A549 (cell line): ENCODE measurements around the gene TRIM65. TPM values are rescaled to one million over a fixed set of nuclear protein-coding genes. Genes with fewer than 3 reads are reported as not detected.
A peak's percentile ranks its signal among the peaks of the same experiment; 100 is the strongest.

Experiments
- ATAC-seq, 2 experiments: fragments of 200-7000 bp in 1 of 2; fragments of >200 bp in 1 of 2; cut with Nextera tagmentation in 1 of 2; cut with Tn5 transposase in 1 of 2; 3 replicates each; pipeline versions ENCODE4 v1.8.0 to v1.9.1; 2018 to 2020; ENCODE audit warnings: mild to moderate bottlenecking in 1 of 2, moderate library complexity in 1 of 2
- CTCF ChIA-PET: fragments of 300-600 bp; sonication (Branson Sonifier 250); formaldehyde crosslinking; extraction: SDS; loops from one replicate; lab custom pipeline; 2021; ENCODE audit warnings: antibody characterized with exemption, inconsistent platforms; lab: Yijun Ruan, JAX
- POLR2A ChIA-PET: fragments of 350-600 bp; formaldehyde crosslinking; extraction: SDS; loops from one replicate; lab custom pipeline; 2021; ENCODE audit warnings: antibody characterized with exemption, inconsistent platforms; lab: Yijun Ruan, JAX
- DNase-seq, 2 experiments: peaks; one replicate each; pipeline versions ENCODE4 v3.0.0 to v3.0.0-alpha.2; 2011 to 2016; ENCODE audit warnings: low read depth in 1 of 2, low spot score in 1 of 2
- FAIRE-seq: peaks from 2 replicates; lab custom pipeline; 2011; peaks lifted over from hg19 to GRCh38; lab: Jason Lieb, UNC
- H3K27ac ChIP-seq, 2 experiments: fragments of >200 bp; sonication (Bioruptor Twin); formaldehyde crosslinking; 3 replicates each; pipeline ENCODE4 v1.5.1; 2016 to 2017
- H3K4me1 ChIP-seq: fragments of >200 bp; sonication (Bioruptor Twin); formaldehyde crosslinking; 3 replicates; pipeline ENCODE4 v1.6.1; 2016
- H3K4me2 ChIP-seq: fragments of >200 bp; sonication (Bioruptor Twin); formaldehyde crosslinking; 3 replicates; pipeline ENCODE4 v1.6.1; 2016
- H3K4me3 ChIP-seq: fragments of >200 bp; sonication (Bioruptor Twin); formaldehyde crosslinking; 3 replicates; pipeline ENCODE4 v1.5.1; 2016
- H3K9me3 ChIP-seq: fragments of >200 bp; sonication (Bioruptor Twin); formaldehyde crosslinking; 3 replicates; pipeline ENCODE4 v1.6.1; 2016
- BCL3 ChIP-seq: fragments of >200 bp; sonication (Bioruptor Twin); formaldehyde crosslinking; IDR thresholded peaks from 3 replicates; pipeline ENCODE4 v1.6.1; 2016
- CHD4 ChIP-seq: fragments of 200-600 bp; sonication (generic); IDR thresholded peaks from 2 replicates; pipeline ENCODE4 v1.6.1; 2016; ENCODE audit warnings: antibody characterized with exemption, mild to moderate bottlenecking, borderline replicate concordance
- E2F6 ChIP-seq: IDR thresholded peaks from 2 replicates; pipeline ENCODE4 v1.6.1; 2012; ENCODE audit warnings: low read depth, borderline replicate concordance
- EHF ChIP-seq: fragments of 250-450 bp; sonication (Bioruptor Pico); IDR thresholded peaks from 2 replicates; pipeline ENCODE4 v1.5.0; 2020; ENCODE audit warnings: mild to moderate bottlenecking
- FOXS1 ChIP-seq: fragments of 250-450 bp; sonication (Bioruptor Pico); IDR thresholded peaks from 2 replicates; pipeline ENCODE4 v1.5.0; 2020; ENCODE audit warnings: mild to moderate bottlenecking, moderate library complexity
- HES2 ChIP-seq: fragments of >200 bp; sonication (Bioruptor Twin); formaldehyde crosslinking; IDR thresholded peaks from 2 replicates; pipeline ENCODE4 v1.6.1; 2016
- HOXB5 ChIP-seq: fragments of 250-450 bp; sonication (Bioruptor Pico); IDR thresholded peaks from 2 replicates; pipeline ENCODE4 v1.5.0; 2020; ENCODE audit warnings: mild to moderate bottlenecking, moderate library complexity
- KDM5A ChIP-seq: fragments of 200-600 bp; sonication (generic); IDR thresholded peaks from 2 replicates; pipeline ENCODE4 v1.6.1; 2016; ENCODE audit warnings: antibody characterized with exemption, mild to moderate bottlenecking
- MAFK ChIP-seq: fragments of 450-650 bp; IDR thresholded peaks from 2 replicates; pipeline ENCODE4 v1.6.1; 2014; ENCODE audit not compliant: partially characterized antibody
- MAX ChIP-seq: IDR thresholded peaks from 2 replicates; pipeline ENCODE4 v1.6.1; 2012
- MAZ ChIP-seq: fragments of 150-350 bp; IDR thresholded peaks from 2 replicates; pipeline ENCODE4 v1.6.1; 2014; ENCODE audit warnings: antibody characterized with exemption, low read depth, low read length, borderline replicate concordance
- NR3C1 ChIP-seq: fragments of >200 bp; sonication (Bioruptor Twin); formaldehyde crosslinking; IDR thresholded peaks from 3 replicates; pipeline ENCODE4 v1.6.1; 2017
- PBX3 ChIP-seq: IDR thresholded peaks from 2 replicates; pipeline ENCODE4 v1.6.1; 2012
- PHF8 ChIP-seq: fragments of 200-600 bp; sonication (generic); IDR thresholded peaks from 2 replicates; pipeline ENCODE4 v1.6.1; 2016; ENCODE audit warnings: low read depth, mild to moderate bottlenecking, antibody characterized with exemption, moderate library complexity, borderline replicate concordance
- POLR2AphosphoS2 ChIP-seq: conservative IDR thresholded peaks from 2 replicates; pipeline ENCODE4 v1.6.1; 2012; ENCODE audit warnings: low read length, improper control_type of control experiment, inconsistent platforms
- RAD21 ChIP-seq, 2 experiments: fragments of >200 bp in 1 of 2; sonication (Bioruptor Twin) in 1 of 2; formaldehyde crosslinking in 1 of 2; IDR thresholded peaks in 1 of 2; conservative IDR thresholded peaks in 1 of 2; 2 replicates in 1 of 2; 3 replicates in 1 of 2; pipeline ENCODE4 v1.6.1; 2012 to 2018; ENCODE audit warnings: inconsistent platforms in 1 of 2
- RARB ChIP-seq: fragments of 250-450 bp; sonication (Bioruptor Pico); IDR thresholded peaks from 2 replicates; pipeline ENCODE4 v1.8.0; 2021; ENCODE audit warnings: mild to moderate bottlenecking, moderate library complexity
- RFX5 ChIP-seq: fragments of 450-650 bp; IDR thresholded peaks from 2 replicates; pipeline ENCODE4 v1.7.1; 2014; ENCODE audit warnings: antibody characterized with exemption, mild to moderate bottlenecking, moderate library complexity
- SMC3 ChIP-seq: fragments of >200 bp; sonication (Bioruptor Twin); formaldehyde crosslinking; IDR thresholded peaks from 3 replicates; pipeline ENCODE4 v1.6.1; 2018; ENCODE audit warnings: inconsistent platforms
- TFCP2L1 ChIP-seq: fragments of 250-450 bp; sonication (Bioruptor Pico); IDR thresholded peaks from 2 replicates; pipeline ENCODE4 v1.5.0; 2021; ENCODE audit warnings: mild to moderate bottlenecking
- USF2 ChIP-seq: fragments of 450-650 bp; IDR thresholded peaks from 2 replicates; pipeline ENCODE4 v1.6.1; 2014; ENCODE audit warnings: antibody characterized with exemption
- ZFP36 ChIP-seq: fragments of 450-650 bp; IDR thresholded peaks from 2 replicates; pipeline ENCODE4 v1.6.1; 2014; ENCODE audit warnings: borderline replicate concordance; ENCODE audit not compliant: partially characterized antibody
- WGBS: methylation state at CpG from one replicate; pipeline ENCODE4 v1.1.6; 2017; ENCODE audit errors: missing lambda C conversion rate; 5-methylcytosine and 5-hydroxymethylcytosine counted together
- polyA plus RNA-seq, 4 experiments: library from polyadenylated mRNA; depleted of rRNA in 3 of 4; stranded (reverse); fragments of >200 nt; fragmentation: RNase III in 1 of 4; extraction: RNeasy Plus Mini Kit Qiagen cat#74134 plus additional on column Dnase treatment in 1 of 4; gene quantifications; 2 replicates in 3 of 4; 3 replicates in 1 of 4; pipeline ENCODE4 v1.2.3, GENCODE V29; 2011 to 2017

The TRIM65 gene
- polyA plus RNA-seq, 2 of the 4 experiments (the other 2 are of a cell fraction) = 13.5 to 30.2 TPM

GRCh38 chr17:75942473-75942872 is 45.7 kb upstream of the TRIM65 start:
- Histone ChIP-seq H3K9me3 (no peaks in the 10 kb centered on the region), H3K27ac (no peak overlapping the region)

GRCh38 chr17:75941442-75941819 is 44.7 kb upstream of the TRIM65 start:
- WGBS = 75% methylated on average over 6 of the region's 6 CpGs
- ChIA-PET POLR2A (interaction anchor here (0.7 to 1.3 kb wide), 12 partner anchors 8 to 323 kb away, joined by 3 to 13 read pairs (median 4); partner anchors contain the start of genes ACOX1, TEN1, UBALD2 and WBP2), CTCF (interaction anchor here (0.8 to 1.6 kb wide), 10 partner anchors 9 to 204 kb away, joined by 3 to 9 read pairs (median 4); partner anchors contain the start of genes ACOX1, CDK3, TEN1 and TRIM65)
- Histone ChIP-seq H3K4me1 (peaks cover 5% of the 10 kb centered on the region; the same call in 1 of the 3 replicates), H3K9me3 (no peaks in the 10 kb centered on the region), H3K27ac (peak overlapping the region; percentile 39 to 94; a peak in 5 of 6 replicates), H3K4me3 (peak overlapping the region; percentile 19), H3K4me2 (peak overlapping the region; percentile 71)
- FAIRE-seq = no peak
- ATAC-seq = peak in 1 of 2 experiments; percentile 2; a peak in 1 of 6 replicates
- DNase-seq = no peak
- TF ChIP-seq MAZ = no peak
- no peak for TF ChIP-seq RARB
- no peak for TF ChIP-seq POLR2AphosphoS2
- TF ChIP-seq BCL3 = no peak
- TF ChIP-seq SMC3 = no peak
- TF ChIP-seq USF2 = no peak
- TF ChIP-seq HOXB5 (CRISPR knock-in tag) = no peak
- TF ChIP-seq TFCP2L1 = no peak
- TF ChIP-seq FOXS1 = no peak
- TF ChIP-seq PHF8 = no peak
- TF ChIP-seq RAD21 (conservative IDR thresholded peaks at IDR 0.05 in 1 of 2, IDR thresholded peaks at IDR 0.05 in 1 of 2) = no peak
- no peak for TF ChIP-seq NR3C1
- no peak for TF ChIP-seq EHF (CRISPR knock-in tag)
- TF ChIP-seq KDM5A = no peak
- no peak for TF ChIP-seq HES2

More at GRCh38 chr17:75942473-75942872, 45.7 kb upstream of the TRIM65 start:
- FAIRE-seq (no peak), DNase-seq (no peak), ATAC-seq (no peak)
- CTCF ChIA-PET = interaction anchor here (1.4 kb wide), 1 partner anchor 8 kb away, joined by 4 read pairs; no protein-coding TSS in a partner anchor
- no peak for TF ChIP-seq BCL3
- TF ChIP-seq MAX = no peak
- TF ChIP-seq PBX3 = no peak
- no peak for TF ChIP-seq HOXB5 (CRISPR knock-in tag)
- no peak for TF ChIP-seq RFX5
- TF ChIP-seq HES2 = no peak
- TF ChIP-seq CHD4 = no peak
- TF ChIP-seq E2F6 = no peak
- no peak for TF ChIP-seq ZFP36
- TF ChIP-seq EHF (CRISPR knock-in tag) = no peak
- TF ChIP-seq MAFK = no peak
- 87% methylated on average over 4 of the region's 4 CpGs for WGBS
- POLR2A ChIA-PET = no interaction called here
- H3K4me3 ChIP-seq = no peak overlapping the region
- H3K4me1 ChIP-seq = peaks cover 5% of the 10 kb centered on the region; the same call in 1 of the 3 replicates
- no peak overlapping the region for H3K4me2 ChIP-seq
